Measurements from ENCODE around the gene CDK16.

The CDK16 gene

GRCh38 chrX:47228550-47229270 is 10.2 kb downstream of the CDK16 start:
- DNase-seq, result no peak

GRCh38 chrX:47229427-47229826 is 10.9 kb downstream of the CDK16 start:
- no peak for DNase-seq

GRCh38 chrX:47230136-47230868 is 11.8 kb downstream of the CDK16 start:
- no peak for DNase-seq

GRCh38 chrX:47231167-47231566 is 12.7 kb downstream of the CDK16 start:
- no peak for DNase-seq

GRCh38 chrX:47232197-47232802 is 13.8 kb downstream of the CDK16 start:
- no peak for DNase-seq

- peak; percentile 74 for DNase-seq
These were observed 14.4 kb downstream of the CDK16 start, which contains the start of gene USP11 for GRCh38 chrX:47232803-47233332. USP11 (plus strand) TSS chrX:47233009; CDS start chrX:47233044, 35 bp downstream.

GRCh38 chrX:47233333-47234113 is 15.0 kb downstream of the CDK16 start:
- DNase-seq, result peak; percentile 94

GRCh38 chrX:47234583-47234982 is 16.1 kb downstream of the CDK16 start:
- DNase-seq, result no peak

GRCh38 chrX:47235691-47236103 is 17.2 kb downstream of the CDK16 start:
- DNase-seq, result no peak

GRCh38 chrX:47239199-47239598 is 20.7 kb downstream of the CDK16 start:
- DNase-seq, result no peak

GRCh38 chrX:47239898-47240545 is 21.5 kb downstream of the CDK16 start:
- DNase-seq, result no peak

- no peak for DNase-seq
These were observed 22.1 kb downstream of the CDK16 start for GRCh38 chrX:47240619-47241018.

- DNase-seq, result no peak
These were observed 22.9 kb downstream of the CDK16 start for GRCh38 chrX:47241201-47242011.

GRCh38 chrX:47242321-47242720 is 23.8 kb downstream of the CDK16 start:
- no peak for DNase-seq

GRCh38 chrX:47243351-47243750 is 24.9 kb downstream of the CDK16 start:
- no peak for DNase-seq

- no peak for DNase-seq
These were observed 26.2 kb downstream of the CDK16 start for GRCh38 chrX:47244676-47245075.

- no peak for DNase-seq
These were observed 26.7 kb downstream of the CDK16 start for GRCh38 chrX:47245156-47245555.

GRCh38 chrX:47247206-47247998 is 28.9 kb downstream of the CDK16 start:
- DNase-seq, result no peak

- no peak for DNase-seq
These were observed 29.5 kb downstream of the CDK16 start for GRCh38 chrX:47247999-47248320.

GRCh38 chrX:47248576-47248975 is 30.1 kb downstream of the CDK16 start:
- no peak for DNase-seq

- DNase-seq, result no peak
These were observed 31.5 kb downstream of the CDK16 start for GRCh38 chrX:47250017-47250347.

Data from NCI-H345 (cell line).